ENCODE results near the gene PCYT1A.

PCYT1A gene

DNA sequence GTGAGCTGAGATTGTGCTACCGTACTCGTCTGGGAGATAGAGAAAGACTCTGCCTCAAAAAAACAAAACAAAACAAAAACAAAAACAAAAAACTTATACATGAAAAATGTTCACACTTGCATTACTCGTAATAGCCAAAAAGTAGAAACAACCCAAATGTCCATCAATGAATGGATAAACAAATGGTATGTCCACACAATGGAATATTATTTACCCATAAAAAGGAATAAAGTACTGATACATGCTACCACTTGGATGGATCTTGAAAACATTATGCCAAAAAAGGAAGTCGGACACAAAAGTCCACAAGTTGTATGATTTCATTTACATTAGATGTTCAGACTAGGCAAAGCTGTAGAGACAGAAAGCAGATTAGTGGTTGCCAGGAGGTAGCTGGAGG is 26.7 kb downstream of the PCYT1A start:
- TF ChIP-seq, protein P1, sequence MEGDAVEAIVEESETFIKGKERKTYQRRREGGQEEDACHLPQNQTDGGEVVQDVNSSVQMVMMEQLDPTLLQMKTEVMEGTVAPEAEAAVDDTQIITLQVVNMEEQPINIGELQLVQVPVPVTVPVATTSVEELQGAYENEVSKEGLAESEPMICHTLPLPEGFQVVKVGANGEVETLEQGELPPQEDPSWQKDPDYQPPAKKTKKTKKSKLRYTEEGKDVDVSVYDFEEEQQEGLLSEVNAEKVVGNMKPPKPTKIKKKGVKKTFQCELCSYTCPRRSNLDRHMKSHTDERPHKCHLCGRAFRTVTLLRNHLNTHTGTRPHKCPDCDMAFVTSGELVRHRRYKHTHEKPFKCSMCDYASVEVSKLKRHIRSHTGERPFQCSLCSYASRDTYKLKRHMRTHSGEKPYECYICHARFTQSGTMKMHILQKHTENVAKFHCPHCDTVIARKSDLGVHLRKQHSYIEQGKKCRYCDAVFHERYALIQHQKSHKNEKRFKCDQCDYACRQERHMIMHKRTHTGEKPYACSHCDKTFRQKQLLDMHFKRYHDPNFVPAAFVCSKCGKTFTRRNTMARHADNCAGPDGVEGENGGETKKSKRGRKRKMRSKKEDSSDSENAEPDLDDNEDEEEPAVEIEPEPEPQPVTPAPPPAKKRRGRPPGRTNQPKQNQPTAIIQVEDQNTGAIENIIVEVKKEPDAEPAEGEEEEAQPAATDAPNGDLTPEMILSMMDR (IDR thresholded peaks at IDR 0.05), result no peak

GRCh38 chr3:196255776-196256175 is 31.8 kb downstream of the PCYT1A start:
- TF ChIP-seq, protein P1 (IDR thresholded peaks at IDR 0.05), result no peak

- TF ChIP-seq, protein P1 (IDR thresholded peaks at IDR 0.05), result no peak
These were observed 32.9 kb downstream of the PCYT1A start for GRCh38 chr3:196254376-196255283.

- TF ChIP-seq, protein P1 (IDR thresholded peaks at IDR 0.05), result no peak
These were observed 35.6 kb downstream of the PCYT1A start for GRCh38 chr3:196251918-196252317.

- TF ChIP-seq, protein P1 (IDR thresholded peaks at IDR 0.05), result no peak
These were observed 40.8 kb downstream of the PCYT1A start for GRCh38 chr3:196246612-196247308.

- TF ChIP-seq, protein P1 (IDR thresholded peaks at IDR 0.05), result no peak
These were observed 45.8 kb downstream of the PCYT1A start for GRCh38 chr3:196241704-196242103.

DNA sequence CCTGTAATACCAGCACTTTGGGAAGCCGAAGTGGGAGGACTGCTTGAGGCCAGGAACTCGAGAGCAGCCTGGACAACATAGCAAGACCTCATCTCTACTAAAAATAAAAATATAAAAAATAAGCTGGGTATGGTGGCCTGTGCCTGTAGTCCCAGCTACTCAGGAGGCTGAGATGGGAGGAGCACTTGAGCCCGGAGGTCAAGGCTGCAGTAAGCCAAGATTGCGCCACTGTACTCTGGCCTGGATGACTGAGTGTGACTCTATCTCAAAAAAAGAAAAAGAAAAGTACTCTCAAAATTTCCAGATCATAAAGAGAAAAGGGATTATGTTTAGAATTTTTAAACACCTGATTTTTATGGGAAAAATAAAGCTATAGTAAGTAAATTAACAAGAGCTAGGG is 47.1 kb downstream of the PCYT1A start:
- TF ChIP-seq, protein P1 (IDR thresholded peaks at IDR 0.05), result no peak
